NCI-H748 (cell line): Measurements from ENCODE around the gene P2RY8.
"Not testable (repeated sequence)": the region's sequence is repeated elsewhere in the genome, so short reads cannot be mapped to it uniquely, and the experiment has no call there.

Experiments
- DNase-seq: peaks from one replicate; lab custom pipeline; 2025; ENCODE audit not compliant: unreplicated experiment; lab: John Stamatoyannopoulos, UW

P2RY8 gene, protein sequence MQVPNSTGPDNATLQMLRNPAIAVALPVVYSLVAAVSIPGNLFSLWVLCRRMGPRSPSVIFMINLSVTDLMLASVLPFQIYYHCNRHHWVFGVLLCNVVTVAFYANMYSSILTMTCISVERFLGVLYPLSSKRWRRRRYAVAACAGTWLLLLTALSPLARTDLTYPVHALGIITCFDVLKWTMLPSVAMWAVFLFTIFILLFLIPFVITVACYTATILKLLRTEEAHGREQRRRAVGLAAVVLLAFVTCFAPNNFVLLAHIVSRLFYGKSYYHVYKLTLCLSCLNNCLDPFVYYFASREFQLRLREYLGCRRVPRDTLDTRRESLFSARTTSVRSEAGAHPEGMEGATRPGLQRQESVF

DNA sequence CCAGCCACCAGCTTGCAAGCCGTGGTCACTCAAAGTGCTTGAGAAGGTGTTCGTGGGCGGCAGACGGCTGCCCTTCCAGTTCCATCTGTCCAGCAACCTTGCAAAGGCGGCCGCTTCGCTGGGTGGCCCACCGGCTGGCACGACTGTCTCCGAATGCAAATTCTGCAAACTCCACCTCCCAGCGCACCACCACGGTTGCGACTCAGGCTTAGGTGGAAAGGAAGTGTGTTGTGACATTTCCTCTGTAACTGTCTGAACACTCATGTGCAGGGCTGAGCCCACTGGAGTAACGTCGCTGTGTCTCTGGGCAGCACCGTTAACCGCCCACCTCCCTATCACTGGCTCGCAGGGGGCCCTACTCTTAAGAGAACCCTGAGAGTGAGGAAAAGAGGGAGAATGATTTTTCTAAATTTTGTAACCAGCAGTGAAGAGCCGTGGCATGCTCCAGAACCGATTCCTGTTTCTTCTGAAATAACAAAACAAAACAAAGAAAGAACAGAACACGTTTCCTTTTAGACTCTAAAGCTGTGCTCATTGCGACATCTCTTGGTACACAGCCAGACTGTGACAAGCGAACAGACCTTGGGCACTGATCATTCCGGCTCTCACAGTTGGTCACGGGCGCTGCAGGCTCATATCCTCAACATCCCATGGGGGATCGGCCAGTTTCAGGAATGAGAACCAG is at the start of gene P2RY8:
P2RY8 (minus strand) TSS at position 155 of the 685 bp plus-strand sequence. CDS start 70,627 bp downstream, outside the sequence.
- no peak for DNase-seq

DNA sequence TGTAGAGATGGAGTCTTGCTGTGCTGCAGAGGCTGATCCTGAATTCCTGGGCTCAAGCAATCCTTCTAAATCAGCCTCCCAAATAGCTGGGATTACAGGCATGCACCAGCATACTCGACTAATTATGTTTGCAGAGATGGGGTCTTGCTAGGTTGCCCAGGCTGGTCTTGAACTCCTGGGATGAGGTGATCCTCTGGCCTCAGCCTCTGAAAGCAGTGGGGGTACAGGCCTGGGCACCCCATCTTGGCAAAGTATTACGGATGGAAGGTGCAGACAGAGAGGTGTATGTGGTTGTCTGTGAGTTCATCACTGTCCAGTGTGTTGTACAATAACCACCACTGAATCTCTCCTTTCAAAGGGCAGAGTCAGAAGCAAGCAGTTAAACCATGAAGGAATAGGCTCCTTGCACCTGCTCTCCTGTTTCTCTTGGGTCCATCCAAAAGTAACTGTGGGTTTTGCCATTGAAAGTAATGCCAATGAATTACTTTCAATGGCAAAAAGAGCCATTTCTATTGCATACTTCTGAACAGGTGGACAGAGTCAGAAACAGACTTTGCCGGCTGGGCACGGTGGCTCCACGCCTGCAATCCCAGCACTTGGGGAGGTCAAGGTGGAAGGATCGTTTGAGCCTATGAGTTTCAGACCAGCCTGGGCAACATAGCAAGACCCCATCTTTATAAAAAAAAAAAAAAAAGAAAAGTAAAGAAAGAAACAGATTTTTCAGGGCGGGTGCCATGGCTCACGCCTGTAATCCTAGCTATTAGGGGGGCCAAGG is 47.4 kb upstream of the P2RY8 start:
- no peak for DNase-seq

DNA sequence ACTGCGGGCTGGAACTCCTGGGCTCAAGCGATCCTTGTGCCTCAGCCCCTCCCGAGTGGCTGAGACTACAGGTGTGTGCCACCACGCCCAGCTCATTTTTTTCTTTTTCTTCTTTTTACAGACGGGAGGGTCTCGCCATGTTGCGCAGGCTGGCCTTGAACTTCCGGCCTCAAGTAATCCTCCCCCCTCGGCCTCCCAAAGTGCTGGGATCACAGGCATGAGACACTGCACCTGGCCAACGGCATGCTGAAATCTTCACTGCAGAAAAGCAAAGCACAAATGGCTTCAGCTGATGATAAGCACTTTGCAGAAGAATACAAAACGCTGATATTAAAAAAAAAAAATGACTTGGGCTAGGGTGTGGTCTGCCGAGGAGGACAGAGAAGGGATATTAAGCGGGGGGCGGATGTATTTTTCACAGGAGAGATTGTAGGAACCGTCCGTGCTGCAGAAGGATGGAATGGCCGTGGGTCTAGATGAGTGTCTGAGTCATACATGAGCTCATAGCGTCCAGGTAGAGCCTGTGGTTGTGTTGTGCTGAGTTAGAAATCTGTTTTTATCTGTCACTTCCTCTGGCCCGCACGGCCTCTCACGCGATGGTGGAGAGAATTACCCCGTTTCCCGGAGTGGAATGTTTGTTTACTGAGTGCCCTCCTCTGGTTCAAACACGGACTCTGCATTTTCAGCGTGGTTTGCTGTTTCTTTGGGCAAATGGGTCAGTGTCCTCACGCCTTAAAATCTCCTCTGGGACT is 45.9 kb upstream of the P2RY8 start:
- peak; percentile 27 for DNase-seq

DNA sequence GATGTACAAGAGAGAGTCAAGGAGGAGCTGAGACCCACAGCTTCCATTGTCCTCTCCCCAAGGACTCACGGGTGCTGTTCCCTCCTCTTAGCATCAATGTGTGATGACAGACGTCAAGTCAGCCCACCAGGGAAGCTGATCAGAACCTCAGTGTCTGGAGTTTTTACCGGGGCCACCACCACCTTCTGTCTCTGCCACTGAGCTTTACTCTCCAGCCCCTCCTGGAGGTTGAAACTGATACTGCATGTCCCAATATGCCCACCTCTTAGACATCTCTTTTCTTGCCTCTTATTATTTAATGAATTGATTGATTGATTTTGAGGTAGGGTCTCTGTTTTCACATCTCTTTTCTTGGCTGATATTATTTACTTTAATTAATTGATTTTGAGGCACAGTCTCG is 44.1 kb upstream of the P2RY8 start:
- peak; percentile 36 for DNase-seq

DNA sequence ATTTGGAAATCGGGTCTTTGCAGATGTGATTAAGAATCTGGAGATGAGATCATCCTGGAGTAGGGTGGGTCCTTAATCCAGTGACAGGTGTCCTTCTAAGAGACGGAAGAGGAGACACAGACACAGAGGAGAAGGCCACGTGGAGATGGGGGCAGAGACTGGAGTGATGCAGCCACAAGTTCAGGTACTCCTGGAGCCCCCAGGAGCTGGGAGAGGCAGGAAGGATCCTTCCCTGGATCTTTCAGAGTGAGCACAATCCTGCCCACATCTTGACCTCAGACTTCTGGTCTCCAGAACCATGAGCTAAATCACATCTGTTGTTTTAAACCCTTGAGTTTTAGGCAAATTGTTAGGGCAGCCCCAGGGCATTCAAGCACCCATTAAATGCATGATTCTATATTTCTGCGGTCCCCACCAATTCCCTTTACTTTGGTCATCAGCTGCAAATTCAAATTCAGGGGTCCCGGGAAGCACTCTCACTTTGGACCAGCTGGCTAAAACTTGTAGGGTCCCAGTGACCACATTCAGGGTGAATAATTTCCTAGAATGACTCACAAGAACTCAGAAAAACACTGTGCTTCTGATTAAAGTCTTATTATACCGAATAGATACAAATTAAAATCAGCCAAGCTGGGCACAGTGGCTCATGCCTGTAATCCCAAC is 41.7 kb upstream of the P2RY8 start:
- no peak for DNase-seq

DNA sequence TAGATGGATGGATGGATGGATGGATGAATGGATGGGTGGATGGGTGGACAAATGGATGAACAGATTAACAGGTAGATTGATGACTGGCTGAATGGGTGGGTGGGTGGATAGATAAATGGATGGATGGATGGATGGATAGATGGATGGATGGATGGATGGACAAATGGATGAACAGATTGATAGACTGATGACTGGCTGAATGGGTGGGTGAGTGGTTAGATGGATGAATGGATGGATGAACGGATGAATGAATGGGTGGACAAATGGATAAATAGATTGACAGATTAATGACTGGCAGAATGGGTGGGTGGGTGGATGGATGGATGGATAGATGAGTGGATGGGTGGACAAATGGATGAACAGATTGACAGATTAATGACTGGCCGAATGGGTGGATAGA is 40.9 kb upstream of the P2RY8 start:
- DNase-seq: no peak

DNA sequence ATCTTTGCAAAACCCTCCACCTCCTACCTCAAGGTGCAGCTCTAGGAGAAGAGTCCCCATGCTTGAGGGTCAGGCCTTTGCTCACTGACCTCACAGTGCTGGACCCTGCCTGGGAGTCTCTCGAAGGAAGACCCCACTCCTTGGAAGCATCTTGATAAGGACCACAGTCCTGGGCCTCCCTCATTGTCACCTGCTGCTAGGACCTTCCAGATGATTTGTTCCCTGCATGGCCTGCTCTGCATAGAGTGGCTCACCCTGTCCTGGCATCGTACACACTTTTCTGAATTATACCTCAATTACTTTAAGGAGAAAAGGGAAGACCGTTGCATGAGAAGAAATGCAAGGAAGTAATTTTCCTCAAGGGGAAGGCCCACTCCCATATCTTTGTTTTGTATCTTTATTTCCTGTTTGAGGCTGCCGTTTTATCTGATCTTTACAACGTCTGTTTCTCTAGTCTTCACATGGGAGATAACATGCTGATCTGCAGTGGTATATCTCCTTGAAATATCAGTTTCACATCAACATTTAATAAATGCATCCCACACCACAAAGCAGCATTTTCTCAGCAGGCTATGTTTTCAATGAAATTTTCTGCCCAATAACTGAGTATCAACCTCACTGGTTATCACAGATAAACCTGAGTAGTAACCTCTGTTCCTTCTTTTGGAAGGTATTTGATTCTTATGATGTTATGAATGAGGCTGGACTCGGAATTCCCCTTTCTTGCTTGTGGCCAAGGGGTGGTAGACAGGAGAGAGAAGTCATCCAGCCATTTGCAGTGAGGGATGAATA is 39.4 kb upstream of the P2RY8 start:
- DNase-seq: no peak

DNA sequence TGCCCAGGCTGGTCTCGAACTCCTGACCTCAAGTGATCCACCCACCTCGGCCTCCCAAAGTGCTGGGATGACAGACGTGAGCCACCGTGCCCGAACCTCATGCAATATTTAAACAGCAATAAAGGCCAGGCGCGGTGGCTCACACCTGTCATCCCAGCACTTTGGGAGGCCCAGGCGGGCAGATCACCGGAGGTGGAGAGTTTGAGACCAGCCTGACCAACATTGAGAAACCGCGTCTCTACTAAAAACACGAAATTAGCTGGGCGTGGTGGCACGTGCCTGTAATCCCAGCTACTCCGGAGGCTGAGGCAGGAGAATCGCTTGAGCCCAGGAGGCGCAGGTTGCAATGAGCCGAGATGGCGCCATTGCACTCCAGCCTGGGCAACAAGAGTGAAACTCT is 37.2 kb upstream of the P2RY8 start:
- DNase-seq: not testable (repeated sequence)

DNA sequence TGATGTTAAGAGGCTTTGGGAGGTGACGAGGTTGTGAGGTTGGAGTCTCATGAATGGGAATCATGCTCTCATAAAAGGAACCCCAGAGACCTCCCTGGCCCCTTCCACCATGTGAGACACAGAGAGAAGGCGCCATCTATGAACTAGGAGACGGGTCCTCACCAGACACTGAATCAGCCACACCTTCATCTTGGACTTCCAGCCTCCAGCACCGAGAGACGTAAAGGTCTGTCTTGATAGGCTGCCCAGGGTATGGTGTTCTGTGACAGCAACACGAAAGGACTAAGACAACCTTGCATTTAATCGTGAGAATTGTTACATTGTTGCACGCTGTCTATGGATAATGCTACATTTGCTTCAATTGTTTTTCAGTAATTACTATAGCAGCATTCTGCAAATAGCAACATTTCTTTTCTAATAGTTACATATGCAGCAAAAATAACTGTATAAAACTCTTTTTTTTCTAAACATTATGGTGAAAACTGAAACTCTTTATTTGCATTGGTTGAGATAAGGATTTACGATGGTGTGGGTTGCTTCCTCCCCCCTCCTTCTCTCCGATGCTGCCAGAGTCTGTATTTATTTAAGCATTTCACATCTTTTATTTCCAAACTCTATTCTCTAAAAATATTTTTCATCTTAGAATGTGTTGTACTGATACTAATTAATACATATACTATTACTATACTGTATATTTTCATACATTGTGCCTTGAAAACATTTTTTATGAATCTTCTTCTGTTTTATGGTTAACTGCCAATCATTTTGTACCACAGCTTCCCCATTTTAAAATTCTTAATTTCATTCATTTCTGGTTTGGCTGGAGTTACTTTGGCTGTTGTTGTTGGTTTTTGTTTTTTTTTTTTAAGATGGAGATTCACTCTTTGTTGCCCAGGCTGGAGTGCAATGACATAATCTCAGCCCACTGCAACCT is 28.0 kb upstream of the P2RY8 start:
- no peak for DNase-seq

DNA sequence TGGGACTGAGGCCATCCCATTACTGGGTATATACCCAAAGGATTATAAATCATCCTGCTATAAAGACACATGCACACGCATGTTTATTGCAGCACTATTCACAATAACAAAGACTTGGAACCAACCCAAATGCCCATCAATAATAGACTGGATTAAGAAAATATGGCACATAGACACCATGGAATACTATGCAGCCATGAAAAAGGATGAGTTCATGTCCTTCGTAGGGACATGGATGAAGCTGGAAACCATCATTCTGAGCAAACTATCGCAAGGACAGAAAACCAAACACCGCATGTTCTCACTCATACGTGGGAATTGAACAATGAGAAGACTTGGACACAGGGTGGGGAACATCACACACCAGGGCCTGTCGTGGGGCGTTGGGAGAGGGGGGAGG is 27.1 kb upstream of the P2RY8 start:
- DNase-seq: not testable (repeated sequence)

DNA sequence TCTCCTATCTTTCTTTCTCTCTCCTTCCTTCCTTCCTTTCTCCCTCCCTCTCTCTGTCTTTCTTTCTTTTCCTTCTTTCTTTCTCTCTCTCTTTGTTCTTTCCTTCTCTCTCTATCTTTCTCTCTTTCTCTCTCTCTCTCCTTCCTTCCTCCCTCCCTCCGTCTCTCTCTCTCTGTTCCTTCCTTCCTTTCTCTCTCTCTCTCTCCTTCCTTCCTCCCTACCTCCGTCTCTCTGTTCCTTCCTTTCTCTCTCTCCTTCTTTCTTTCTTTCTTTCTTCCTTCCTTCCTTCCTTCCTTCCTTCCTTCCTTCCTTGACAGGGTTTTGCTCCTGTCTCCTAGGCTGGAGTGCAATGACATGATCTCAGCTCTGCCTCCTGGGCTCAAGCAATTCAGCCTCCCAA is 24.2 kb upstream of the P2RY8 start:
- no peak for DNase-seq

DNA sequence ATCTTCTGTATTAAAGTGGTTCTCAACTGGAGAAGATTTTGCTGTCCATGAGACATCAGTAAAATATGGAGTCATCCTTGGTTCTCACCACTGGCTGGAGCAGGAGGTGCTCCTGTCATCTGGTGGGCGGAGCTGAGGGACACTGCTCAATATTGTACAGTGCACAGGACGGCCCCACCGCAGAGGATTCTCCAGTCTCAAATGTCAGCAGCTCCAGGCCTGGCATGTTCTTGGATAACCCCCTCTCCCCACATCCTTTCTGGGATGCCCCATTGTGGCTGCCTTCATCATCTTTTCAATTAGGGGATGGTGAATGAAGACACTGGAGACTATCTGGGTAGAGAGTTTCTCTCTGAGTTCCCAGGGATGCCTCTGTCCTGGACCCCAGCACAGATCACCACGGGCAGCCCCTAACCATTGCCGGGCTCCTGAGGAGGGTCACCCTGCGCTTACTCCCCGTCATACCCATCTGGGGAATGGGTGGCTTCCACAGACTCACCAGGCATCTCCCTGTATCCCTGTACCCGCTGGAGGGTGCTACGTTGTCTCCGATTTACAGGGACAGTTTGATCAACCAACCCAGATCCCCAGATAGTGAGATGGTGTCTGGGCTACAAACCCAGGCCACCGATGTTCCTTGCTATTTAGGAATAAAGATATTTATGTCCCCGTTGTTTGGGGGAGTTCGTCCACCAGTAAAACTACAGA is 21.9 kb upstream of the P2RY8 start:
- no peak for DNase-seq

DNA sequence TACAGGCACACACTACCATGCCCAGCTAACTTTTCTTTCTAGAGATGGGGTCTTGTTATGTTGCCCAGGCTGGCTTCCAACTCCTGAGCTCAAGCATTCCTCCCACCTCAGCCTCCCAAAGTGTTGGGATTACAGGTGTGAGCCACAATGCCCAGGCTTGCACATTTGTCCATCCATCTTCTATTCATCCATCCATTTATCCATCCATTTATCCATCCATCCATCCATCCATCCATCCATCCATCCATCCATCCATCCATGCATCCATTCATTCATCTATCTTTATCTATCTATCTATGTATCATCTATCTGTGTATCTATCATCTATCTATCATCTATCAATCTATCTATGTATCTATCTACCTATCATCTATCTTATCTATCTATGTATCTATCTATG is 20.5 kb upstream of the P2RY8 start:
- DNase-seq: not testable (repeated sequence)

DNA sequence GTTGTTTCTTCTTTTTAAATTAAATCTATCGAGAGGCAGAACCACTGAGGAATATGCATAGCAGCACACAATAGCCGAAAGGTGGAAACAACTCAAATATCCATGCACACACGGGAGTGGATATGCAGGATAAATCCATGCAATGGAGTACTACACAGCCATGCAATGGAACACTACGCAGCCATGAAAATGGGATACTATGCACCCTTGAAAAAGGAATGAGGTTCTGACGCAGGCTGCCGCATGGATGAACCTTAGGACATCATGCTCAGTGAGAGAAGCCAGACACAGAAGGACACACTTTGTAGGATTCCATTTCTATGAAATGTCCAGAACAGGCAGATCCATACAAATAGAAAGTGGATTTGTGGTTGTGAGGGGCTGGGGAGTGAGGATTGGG is 18.4 kb upstream of the P2RY8 start:
- no peak for DNase-seq

DNA sequence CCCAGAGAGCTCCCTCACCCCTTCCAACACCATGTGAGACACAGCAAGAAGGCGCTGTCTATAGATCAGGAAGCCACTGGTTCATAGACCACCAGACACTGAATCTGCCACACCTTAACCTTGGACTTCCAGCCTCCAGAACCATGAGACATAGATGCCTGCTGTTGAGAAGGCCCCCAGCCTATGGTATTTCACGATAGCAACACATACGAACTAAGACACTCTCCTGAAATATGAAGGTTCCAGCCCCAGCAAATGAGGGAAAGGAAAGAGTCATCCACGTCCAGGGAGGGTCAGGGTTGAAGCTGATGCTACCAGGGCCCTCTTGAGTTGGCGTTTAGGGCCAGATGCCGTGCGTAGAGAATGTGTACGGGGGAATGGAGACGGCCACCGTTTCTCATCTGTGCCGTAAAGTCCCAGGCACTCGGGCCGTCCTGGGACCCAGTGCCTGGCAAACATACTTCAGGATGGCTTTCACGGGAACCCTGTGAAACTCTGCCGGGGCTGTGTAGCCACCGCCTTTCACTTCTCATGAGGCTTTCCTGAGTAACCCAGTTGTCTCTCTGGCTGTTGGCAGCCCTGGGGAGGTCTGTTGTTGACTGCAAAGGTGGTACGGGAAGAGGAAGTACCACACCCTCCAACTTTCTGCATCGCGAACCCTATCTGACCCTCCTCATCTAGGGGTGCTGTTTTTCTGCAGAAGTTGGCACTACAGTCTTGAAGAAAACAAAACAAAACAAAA is 17.7 kb upstream of the P2RY8 start:
- no peak for DNase-seq

DNA sequence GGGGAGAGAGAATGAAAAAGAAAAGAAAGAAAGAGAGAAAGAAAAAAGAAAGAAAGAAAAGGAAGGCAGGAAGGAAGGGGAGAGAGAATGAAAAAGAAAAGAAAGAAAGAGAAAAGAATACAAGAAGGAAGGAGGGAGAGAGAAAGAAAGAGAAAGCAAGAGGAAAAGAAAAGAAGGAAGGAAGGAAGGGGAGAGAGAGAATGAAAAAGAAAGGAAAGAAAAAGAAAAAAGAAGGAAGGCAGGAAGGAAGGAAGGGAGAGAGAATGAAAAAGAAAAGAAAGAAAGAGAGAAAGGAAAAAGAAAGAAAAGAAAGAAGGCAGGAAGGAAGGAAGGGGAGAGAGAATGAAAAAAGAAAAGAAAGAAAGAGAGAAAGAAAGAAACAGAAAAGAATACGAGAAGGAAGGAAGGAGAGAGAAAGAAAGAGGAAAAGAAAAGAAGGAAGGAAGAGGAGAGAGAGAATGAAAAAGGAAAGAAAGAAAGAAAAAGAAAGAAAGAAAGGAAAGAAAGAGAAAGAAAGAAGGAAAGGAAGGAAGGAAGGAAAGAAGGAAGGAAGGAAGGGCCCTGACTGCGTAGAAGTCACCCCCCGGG is 15.1 kb upstream of the P2RY8 start:
- DNase-seq: no peak

DNA sequence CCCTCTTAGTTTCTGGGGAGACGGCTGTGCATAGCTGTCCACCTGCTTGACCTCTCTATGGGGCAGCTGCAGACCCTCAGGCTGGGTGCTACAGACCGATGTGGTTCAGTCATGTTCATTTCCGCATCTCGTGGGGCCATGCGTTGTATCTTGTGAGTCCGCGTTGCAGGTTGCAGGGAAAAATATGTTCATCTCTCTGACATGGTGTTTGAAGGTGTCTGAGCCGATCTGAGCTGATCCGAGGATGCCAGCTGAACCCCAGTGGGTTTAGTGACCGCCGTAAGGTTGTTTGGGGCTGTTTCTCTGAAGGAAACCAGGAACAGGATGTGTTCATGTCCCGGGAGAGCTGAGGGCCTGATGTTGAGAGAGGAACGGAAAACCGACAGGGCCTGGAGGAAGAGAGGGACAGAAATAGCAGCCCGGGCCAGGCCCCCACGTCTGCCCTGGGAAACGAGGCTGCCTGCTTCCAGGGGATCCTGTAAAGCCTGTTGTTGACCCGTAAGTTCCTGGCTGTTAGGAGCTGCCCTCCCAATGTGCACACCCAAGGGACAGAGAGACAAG is 9.8 kb upstream of the P2RY8 start:
- no peak for DNase-seq
